Fibroblast of skin of right biceps (primary cell): ENCODE results near the gene CPSF4L.
A peak's percentile ranks its signal among the peaks of the same experiment; 100 is the strongest.
"Not testable (repeated sequence)": the region's sequence is repeated elsewhere in the genome, so short reads cannot be mapped to it uniquely, and the experiment has no call there.

Experiments used
- DNase-seq: peaks from one replicate; pipeline ENCODE4 v3.0.0-alpha.2; 2013

CPSF4L gene

DNA sequence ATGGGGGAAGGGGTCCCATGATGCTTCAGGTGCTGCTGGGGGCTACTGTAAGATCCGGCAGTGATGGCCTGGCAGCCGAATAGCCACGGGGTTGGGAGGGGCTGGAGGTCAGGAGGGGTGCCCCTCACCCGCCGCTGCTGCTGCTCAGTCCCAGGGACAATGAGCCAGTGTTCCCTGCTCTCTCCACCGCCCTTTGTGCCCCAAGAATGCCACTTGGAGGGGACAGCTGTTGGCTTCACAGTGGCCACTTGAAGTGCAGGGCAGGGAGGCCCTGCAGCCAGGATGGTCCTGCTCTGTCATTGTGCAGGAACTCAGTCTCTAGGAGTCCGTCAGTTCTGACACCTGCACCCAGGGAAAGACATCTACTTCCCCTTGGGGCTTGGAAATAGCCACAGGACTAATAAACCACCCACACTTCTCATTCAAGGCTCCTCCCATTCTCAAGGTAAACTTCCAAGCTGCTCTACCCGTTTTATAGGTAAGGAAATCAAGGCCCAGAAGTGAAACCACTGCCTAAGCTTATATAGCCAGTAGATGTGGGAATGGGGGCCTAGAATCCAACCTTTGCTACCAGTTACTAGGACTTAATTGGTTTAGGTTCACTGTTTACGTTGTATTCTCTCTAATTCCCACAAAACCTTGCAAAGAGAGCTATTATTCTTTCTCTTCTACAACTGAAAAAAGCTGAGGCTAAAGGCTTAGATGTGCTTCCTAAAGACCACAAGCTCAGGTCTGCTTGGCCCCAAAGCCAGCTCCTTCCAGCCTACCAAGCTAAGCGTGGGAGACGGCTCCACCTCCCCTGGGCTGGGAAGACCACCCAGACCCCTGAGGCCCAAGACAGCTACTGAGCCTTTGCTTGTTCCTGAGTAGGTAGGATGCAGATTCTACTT is 6.2 kb upstream of the CPSF4L start:
- DNase-seq, result no peak

DNA sequence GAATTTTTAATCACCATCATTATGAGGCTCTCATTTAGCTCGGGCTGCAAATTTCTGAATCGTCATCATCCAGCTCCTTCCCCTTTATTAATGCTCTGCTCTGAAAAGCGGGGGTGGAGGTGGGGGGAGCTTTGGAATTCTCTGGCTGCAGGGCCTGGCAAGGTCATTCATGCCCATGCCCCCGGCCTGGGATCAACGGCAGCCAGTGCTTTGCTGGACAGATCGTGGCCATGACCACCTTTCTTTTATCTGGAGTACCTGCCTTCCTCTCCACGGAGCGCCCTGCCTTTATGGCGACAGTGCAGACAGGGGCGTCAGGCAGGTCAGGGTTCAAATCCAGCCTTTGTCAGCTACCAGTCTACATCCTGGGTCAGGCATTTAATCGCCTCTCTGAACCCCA is 5.1 kb upstream of the CPSF4L start:
- DNase-seq, result no peak

DNA sequence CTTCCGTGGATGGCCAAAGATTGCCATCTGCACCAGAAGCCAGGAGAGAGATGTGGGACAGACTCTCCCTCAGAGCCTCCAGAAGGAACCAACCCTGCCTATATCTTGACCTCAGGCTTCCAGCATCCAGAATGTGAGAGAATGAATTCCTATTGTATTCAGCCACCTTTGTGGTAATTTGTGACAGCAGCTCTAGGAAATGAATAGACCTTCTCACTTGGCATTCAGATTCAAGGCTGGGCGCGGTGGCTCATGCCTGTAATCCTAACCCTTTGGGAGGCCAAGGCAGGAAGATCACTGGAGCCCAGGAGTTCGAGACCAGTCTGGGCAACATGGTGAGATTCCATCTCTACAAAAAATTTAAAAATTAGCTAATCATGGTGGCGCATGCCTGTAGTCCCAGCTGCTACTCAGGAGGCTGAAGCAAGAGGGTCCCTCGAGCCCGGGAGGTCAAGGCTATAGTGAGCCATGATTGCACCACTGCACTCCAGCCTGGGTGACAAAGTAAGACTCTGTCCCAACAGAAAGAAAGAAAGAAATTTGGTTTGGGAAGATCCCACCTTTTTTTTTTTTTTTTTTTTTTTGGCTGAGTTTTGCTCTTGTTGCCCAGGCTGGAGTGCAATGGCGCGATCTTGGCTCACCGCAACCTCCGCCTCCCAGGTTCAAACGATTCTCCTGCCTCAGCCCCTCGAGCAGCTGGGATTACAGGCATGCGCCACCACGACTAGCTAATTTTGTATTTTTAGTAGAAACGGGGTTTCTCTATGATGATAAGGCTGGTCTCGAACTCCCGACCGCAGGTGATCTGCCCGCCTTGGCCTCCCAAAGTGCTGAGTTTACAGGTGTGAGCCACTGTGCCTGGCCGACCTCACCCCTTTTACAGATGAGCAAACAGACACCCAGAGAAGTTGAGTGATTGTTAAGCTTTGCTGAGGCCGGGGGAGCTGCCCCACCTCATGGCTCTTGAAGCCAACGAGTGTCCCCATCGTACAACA is 4.3 kb upstream of the CPSF4L start:
- DNase-seq, result no peak

DNA sequence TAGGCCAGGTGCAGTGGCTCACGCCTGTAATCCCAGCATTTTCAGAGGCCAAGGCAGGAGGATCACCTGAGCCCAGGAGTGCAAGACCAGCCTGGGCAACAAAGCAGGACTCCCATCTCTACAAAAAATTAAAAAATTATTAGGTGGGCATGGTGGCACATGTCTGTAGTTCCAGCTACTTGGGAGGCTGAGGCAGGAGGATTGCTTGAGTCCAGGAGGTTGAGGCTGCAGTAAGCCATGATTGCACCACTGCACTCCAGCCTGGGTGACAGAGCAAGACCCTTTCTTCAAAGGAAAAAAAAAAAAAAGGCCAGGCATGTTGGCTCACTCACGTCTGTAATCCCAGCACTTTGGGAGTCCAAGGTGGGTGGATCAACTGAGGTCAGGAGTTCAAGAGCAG is 2.8 kb upstream of the CPSF4L start:
- not testable (repeated sequence) for DNase-seq

DNA sequence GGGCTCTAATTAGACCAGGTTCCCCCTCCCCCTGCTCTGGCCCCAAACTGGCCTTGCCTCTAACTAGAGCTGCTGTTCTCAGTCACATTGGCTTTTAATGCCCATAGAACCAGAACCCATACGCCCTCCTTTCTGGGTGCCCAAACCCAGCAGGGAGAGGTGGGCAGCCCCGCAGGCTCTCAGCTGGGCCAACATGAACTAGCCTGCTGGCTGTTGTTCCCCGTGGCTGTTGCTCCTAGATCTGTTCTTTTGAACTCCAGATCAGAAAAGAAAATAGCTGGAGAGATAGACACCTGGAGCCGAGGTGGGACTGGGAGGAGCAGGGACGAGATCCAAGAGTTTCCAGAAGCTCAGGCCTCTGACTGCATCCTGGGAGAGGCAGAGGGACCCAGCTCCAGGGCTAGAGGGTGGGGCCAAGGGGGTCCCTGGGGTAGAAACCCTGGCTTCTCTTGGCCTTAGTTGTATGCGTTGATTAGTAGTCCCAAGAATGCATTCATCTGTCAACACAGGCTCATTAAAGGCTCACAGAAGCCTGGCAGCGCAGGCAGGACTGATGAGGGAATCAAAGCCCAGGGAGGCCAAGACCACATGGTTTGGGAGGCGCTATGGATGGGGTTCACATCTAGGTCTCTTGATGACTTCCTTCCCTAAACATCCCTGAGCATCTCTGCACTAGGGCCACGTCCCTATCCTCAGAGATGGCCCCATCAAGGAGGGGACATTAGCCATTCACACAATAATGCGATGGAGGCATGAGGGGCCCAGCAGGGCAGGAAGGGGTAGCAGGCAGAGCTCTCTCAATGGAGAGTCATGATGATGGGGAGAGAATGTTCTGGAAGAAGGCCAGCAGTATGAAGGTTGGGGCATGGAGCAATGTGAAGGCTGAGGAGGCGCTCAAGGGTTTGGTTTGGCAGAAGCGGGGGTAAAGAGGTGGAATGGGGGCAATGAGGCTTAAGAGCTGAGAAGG is 1.3 kb upstream of the CPSF4L start:
- DNase-seq, result peak; percentile 69

DNA sequence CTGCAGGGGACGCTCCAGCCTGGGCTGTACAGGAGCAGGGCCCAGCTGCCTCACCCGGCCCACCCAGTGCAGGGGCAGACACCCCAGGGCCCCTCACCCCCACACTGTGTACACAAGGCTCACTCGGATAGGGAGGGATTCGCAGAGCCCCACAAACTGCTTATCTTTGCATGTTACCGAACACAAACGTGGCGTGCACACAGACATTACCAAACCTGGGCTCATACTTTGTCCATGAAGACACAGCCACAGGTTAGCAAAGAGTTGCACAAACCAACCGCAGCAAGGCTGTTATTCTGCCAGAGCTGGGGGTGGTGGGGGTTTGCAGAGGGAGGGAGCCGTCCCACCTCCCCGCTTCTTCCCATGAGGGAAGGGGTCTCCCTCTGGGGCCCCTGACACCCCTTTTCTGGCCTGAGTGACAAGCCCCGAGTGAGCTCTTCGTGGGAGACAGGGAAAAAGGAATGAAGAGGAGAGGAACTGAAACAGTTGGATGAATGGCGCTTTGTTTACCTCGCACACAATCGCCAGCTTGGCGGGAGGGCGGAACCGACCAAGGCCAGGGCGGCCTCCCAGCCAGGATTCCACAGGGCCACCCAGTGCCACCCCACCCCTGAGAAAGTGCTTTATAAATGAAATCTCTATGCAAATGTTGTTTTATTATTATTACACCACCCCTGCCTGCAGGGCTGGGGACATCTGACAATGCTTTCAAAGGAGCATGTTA is 434 bp upstream of the CPSF4L start:
- no peak for DNase-seq

DNA sequence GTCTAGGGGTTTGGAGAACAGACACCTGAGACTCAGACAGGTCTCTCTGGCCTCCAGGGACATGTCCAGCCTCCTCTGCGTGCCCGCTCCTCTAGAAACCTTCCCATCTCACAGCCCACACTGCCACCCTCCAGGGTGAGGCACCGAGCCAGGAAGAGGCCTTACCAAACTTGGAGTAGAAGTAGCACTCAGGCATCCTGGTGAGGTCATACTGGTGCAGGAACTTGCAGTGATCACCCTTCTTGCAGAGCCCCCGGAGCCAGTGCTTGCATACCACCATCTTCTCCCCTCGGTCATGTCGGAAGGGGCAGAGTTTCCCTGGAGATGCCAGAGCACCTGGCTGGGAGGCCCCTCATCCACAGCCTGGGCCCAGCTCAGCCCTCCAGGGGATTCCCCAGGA is 4.2 kb downstream of the CPSF4L start:
- DNase-seq, result no peak

DNA sequence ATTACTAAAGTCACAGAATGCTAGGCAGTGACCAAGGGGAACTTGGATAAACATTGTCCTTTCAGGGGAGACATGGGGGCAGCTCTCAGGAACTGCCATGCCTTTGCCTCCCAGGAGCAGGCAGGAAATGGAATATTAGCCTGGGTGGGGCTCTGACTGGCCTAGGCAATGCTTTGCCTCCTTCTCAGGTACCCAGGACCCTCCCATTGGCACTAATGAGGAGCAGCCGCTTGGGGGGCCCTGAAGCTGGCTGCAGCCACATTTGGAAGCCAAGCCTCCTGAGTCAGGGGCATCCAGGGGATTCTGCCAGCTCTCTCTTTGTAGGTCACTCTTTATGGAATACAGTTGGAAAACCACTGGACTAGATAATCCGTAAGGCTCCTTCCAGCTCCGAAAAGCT is 5.5 kb downstream of the CPSF4L start:
- no peak for DNase-seq

DNA sequence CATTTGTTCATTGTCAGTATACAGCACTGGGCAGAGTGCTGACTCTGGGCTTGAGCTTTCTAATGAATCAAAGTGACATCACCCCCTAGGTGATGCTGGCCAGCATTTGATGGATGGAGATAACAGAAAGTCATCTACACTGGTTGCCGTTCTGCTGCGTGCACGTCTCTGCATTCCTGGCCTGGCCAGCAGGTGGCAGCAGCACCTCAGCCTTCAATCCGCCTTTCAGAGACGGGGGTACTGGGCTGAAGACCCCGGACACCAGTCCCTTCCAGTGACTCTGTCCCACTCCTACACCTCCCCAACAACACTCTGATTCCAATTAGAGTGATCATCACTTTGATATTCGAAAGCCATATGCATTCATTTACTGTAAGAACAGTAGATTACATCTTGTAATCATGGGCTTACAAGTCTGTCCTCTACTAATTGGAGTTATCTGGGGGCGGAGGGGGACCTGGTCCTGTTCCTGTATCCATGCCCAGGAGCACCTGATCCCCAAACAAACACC is 6.0 kb downstream of the CPSF4L start:
- peak; percentile 42 for DNase-seq

DNA sequence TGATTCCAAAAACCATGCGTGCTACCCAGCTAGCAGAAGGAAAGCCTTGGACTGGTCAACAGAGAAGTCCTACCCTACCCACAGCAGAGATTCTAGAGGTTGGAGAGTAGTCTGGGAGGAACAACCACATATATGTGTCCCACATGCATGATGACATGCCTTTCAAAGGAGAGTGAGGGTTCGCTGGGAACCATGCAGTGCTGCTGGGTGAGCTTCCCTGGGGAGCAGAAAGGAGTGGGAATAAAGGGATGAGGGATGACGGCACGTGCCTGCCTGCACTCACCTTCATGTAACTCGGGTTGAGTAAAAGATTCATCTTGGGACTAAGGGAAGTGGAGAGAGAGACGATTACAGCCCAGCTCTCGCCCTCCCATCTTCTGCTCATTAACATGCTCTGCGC is 9.8 kb downstream of the CPSF4L start:
- no peak for DNase-seq

DNA sequence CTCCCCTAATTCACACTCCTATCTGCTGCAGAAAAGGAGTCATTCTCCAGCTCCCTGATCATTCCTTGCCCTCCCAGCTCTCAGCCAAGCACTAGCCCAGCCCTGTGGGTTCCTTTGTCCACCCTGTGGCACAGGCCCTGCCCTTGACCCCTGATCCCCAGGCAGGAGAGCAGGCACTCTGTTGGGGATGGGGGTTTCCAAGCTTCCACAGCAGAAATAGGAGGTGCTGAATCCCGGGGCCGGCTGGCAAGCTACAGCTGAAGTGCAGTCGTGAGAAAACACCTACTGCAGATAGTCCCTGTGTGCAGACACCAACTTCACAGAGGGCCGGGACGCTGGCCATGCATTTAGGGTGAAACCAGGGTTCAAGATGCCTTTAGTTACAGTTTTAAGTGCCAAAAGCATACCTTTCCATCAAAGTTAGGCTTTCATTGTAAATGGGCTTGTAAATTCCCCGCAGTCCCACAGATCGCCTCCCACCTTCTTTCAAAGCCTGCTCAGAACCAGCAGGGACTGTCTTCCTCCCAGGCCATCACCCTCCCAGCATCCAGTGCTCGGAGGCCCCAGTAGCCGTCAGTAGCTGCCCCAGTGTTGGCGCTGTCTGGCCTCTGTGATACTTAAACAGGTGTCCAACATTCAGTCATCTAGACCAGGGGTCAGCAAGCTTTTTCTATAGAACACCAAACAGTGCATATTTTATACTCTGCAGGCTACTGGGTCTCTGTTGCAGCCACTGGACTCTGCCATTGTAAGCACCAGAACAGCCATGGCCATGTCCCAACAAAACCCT is 10.6 kb downstream of the CPSF4L start:
- no peak for DNase-seq

DNA sequence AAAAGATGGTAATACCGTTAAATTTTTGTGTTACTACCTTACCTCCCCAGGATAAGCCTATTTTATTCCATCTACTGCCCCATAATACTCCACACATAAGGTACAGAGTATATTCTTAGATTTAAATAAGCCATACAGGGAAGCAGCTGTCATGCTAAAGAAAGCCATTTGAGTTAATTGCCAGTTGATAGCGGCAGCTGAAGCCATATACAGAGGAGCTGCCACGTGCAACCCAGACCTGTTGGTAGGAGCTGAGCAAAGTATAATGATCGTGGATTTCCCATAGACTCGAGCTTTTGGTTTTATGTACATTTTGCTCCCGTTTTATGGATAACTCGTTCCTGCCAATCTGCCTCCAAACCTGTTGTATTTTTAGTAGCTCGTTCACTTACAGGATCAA is 12.0 kb downstream of the CPSF4L start:
- DNase-seq, result no peak

DNA sequence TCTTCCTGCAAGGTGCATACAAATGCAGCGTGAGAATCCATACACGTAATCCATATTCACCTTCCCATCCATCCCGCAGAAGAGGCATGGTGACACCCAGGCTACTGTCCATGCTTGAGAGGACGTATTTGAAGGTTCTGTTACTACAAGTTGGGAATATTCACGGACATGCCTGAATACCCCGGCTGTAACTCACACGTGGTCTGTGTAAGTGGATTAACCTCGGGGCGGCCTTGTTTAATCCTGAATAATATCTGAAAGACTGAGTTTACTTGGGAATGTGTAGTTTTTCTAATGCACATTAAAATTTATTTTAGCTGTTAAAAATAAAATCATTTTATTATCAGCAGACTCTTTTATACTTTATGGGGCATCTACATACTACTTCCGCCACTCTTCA is 13.1 kb downstream of the CPSF4L start:
- DNase-seq, result no peak

DNA sequence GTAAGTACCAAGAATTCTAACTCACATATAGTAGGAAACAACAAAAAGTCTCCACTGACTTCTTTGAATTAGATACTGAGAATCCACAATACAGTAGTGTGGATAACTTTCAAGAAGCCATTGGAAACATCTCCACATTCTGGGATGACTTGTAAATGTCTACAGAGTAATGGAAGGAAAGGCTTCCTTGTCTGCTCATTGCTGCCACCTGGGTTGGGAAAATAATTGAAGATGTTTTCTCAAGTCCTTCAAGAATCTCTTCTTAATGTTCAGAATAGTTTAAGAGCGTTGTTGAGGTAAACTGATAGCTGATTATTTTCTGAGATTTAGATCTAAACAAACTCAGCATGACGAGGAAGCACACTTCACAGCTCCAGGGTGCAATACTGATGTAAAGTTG is 14.0 kb downstream of the CPSF4L start:
- DNase-seq, result no peak

DNA sequence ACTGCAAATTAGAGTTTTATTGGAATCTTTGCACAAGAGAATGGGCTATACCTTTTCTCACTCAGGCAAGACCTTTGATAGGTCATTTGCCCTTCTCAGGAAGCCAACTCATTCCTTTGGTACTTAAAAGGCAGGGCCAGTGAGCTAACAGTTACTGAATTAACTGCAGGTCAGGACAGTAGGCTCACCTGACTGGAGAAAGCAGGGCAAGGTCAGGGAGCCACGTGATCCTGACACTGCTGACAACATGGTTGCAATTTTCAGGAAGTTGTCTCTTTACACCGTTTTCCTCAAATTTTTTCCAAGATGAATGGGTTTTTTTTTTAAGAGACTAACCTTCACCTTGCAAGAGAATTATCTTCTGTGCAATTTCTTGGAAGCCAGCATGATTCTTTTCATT is 21.1 kb downstream of the CPSF4L start:
- no peak for DNase-seq

DNA sequence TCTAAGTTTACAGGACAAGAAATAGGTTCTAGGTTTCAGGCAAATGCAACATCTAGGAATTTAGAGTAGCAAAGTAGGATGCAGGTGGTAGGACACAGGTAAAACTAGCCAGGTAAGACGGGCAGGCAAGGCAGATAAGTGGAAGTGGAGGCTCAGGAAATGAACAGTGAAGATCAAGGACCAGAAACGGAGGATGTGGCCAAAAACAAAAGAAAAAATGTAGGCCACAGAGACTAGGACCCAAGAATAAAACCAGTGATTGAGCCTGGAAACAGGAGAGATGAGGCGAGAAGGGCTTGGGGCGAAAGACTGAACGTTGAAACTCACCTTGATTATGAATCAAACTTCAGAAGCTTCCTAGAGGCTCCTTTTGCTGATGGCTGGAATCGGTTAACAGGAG is 24.0 kb downstream of the CPSF4L start:
- DNase-seq, result no peak

DNA sequence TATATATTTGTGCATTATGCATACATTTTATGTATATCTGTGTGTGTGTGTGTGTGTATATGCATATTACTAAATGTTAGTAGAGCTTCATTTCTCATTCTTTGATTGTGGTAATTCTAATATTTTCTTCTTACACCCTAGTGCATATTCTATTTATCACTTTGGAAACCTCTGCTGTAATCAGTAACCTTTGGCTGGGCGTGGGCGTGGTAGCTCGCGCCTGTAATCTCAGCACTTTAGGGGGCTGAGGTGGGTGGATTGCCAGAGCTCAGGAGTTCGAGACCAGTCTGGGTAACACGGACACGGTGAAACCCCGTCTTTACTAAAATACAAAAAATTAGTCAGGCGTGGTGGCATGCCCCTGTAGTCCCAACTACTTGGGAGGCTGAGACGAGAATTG is 26.9 kb downstream of the CPSF4L start:
- DNase-seq, result no peak

DNA sequence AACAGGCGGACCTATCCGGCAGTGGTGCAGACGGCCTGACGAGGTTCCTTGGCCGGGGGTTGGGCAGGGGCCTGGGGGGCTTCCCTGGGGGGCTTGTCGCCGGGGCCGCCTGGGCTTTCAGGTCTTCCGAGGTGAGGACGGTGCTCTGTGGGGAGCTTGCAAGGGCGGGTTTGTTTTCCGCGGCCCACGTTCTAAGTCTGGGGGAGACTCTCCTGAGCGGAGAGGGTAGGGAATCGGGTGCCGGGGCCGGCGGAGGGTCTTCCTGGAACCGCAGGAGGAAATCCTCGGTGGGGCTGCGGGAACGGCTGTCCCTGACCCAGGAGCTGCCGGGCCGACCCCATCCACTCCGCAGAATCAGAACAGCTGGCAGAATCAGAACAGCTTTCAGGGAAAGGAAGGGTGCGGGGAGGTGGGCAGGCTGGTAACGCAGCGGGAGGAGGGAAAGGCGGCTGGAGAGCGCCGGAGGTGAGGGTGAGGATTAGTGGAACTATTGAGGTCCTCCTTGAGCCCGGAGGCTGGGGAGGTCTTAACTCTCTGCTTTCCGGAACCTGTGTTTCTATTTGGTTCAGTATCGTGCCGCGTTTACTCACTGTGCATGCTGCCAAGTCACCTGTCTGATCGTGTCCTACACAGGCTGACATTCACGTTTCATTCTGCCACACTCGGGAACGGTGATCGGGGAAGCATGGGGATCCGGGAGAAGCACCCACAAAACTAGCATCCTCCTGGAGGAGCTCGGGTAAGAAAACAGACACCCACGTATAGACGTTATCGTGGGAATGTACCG is 28.9 kb downstream of the CPSF4L start:
- peak; percentile 22 for DNase-seq

DNA sequence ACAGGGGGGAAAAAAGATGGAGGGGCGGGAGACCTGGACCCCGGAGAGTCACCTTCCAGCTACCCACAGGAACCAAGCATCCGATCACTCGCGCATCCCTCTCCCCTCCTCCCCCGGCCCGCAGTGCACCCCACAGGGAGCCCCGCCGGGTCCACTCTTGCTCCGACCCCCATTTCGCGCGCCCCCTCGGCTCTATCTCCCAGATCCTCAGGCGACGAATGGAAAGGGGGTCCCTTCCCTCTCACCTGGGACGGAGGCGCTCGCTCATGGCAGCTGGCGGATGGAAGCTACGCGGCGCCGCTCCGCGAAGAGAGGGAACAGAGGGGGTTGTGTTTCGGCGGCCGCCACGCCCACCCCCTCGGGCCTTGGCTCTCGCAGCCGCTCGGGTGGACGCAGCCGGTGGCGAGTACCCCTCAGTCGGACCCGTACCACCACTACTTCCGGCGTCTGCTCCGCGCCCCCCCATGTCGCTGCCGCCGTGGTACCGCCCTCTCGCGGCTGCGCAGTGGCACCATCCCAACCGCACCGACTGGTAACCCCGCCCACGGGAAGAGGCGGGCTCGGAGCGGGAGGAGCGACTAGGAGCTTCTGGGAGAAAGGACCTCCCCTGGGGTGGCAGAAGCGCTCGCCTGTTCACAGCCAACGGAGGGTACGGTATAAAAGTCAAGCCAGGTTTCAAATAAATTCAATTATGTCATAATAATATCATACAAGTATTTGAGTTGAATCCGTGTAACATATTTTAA is 29.7 kb downstream of the CPSF4L start:
- peak; percentile 94 for DNase-seq
